ENCODE measurements around the gene TSPYL1.
"Not testable (repeated sequence)": the region's sequence is repeated elsewhere in the genome, so short reads cannot be mapped to it uniquely, and the experiment has no call there.

TSPYL1 gene

DNA sequence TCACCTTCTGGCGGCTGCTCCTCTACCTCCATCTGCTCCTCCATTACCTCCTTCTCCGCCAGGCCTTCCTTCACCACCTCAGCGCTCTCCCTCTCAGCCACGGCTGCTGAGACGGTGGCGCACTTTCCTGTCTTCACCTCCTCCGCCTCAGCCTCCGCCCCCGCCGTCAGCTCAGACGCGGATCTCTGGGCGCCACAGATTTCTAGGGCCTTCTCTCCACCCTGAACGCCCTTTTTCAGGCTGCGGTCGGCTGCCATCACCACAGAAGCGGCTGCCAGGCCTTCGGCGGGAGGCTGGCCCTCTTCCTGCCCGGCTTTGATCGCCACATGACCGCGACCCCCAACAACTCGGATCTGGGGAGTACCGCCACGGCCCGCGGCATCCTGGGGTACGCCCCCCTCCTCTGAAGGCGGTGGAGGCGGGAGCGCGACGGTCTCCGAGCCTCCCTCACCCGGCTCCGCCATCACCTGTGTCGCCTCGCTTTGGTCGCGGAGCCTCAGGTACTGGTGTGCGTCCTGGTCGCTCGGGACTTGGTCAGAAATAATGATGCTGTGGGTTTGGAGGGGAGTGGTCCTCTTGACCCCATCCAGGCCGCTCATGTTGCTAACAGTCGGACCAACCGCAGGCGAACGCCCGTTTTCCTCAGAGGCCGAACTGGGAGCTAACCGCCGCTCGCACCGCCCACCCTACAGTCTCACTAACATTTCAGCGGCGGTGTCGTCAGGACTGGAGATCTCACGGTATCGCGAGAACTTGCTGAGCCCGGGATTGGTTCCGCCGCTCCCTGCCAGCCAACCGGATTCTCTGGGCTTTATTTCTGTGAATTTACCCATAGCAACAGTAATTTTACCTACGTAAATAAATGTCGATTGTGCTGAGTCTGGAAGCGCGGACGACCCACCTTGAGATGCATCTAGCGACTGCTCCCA is at the start of gene TSPYL1:
TSS of gene TSPYL1 (minus strand) at position 699 of the 929 bp plus-strand sequence. CDS start at position 599, 100 bp downstream.
- peak; percentile 93 for DNase-seq (ENCODE audit: extremely low read depth, low read depth)
- TF ChIP-seq, protein P1, sequence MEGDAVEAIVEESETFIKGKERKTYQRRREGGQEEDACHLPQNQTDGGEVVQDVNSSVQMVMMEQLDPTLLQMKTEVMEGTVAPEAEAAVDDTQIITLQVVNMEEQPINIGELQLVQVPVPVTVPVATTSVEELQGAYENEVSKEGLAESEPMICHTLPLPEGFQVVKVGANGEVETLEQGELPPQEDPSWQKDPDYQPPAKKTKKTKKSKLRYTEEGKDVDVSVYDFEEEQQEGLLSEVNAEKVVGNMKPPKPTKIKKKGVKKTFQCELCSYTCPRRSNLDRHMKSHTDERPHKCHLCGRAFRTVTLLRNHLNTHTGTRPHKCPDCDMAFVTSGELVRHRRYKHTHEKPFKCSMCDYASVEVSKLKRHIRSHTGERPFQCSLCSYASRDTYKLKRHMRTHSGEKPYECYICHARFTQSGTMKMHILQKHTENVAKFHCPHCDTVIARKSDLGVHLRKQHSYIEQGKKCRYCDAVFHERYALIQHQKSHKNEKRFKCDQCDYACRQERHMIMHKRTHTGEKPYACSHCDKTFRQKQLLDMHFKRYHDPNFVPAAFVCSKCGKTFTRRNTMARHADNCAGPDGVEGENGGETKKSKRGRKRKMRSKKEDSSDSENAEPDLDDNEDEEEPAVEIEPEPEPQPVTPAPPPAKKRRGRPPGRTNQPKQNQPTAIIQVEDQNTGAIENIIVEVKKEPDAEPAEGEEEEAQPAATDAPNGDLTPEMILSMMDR (IDR thresholded peaks at IDR 0.05; ENCODE audit: low read depth, low read length, missing control alignments), result no peak
- peak within 1 kb of the TSS; percentile 94 for H3K4me3 ChIP-seq (replicated peaks; ENCODE audit: low read depth, low read length)

- H3K4me3 ChIP-seq (replicated peaks; ENCODE audit: low read depth, low read length), result no peak overlapping the region
- no peak for DNase-seq (ENCODE audit: extremely low read depth, low read depth)
- TF ChIP-seq, protein P1 (IDR thresholded peaks at IDR 0.05; ENCODE audit: low read depth, low read length, missing control alignments), result no peak
Measured at GRCh38 chr6:116329156-116329555, 49.4 kb upstream of the TSPYL1 start.

DNA sequence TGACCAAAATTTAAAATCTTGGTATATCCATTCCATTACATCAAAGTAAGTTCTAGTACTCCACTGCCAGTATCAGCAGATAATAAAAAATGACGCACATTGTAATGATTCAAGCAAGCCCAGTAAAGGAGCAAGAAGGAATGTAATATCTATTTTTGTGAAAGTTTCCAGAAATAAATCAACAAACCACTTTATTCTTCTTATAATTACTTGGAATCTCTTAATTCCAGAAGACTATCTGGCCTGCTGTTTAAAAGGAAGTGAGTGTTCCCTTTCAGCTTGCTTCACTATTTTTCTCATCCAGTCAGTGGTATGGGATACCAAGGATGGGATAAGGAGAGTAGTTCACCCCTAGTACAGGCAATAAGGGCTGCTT is 48.8 kb upstream of the TSPYL1 start:
- TF ChIP-seq, protein P1 (IDR thresholded peaks at IDR 0.05; ENCODE audit: low read depth, low read length, missing control alignments), result no peak
- H3K4me3 ChIP-seq (replicated peaks; ENCODE audit: low read depth, low read length), result no peak overlapping the region
- DNase-seq (ENCODE audit: extremely low read depth, low read depth), result no peak

DNA sequence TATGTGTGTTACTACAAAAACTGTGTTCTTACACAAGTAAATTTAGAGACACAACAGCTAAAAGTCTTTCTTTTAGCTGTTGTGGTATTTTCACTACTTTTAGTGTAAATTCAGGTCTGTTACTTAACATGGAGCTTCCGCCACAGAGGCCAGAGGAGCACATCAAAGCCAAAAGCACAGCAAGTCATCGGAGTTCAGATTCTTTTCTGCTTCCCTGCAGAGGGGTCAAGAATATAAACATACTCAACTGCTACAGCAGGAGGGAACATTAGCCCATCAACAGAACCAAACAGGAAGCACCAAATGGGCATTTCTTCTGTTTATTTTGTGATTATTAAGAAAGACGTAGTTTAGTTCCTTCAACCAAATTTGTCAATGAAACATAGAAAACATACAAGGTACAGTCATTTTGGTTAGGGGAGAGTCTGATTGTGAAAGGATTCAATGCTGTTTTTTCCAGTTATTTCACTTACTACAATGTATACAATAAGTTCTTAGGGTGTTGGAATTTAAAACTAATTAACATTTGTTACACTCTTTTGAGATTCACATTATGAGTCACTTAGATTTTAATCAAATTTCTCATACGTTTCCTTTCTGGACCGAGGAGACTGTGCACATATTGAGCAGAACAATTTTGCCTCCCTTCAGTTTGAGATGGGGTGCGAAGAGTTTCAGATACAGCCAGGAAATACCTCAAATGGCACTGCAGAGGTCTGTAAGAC is 48.2 kb upstream of the TSPYL1 start:
- no peak overlapping the region for H3K4me3 ChIP-seq (replicated peaks; ENCODE audit: low read depth, low read length)
- DNase-seq (ENCODE audit: extremely low read depth, low read depth), result no peak
- TF ChIP-seq, protein P1 (IDR thresholded peaks at IDR 0.05; ENCODE audit: low read depth, low read length, missing control alignments), result no peak

- no peak for DNase-seq (ENCODE audit: extremely low read depth, low read depth)
- TF ChIP-seq, protein P1 (IDR thresholded peaks at IDR 0.05; ENCODE audit: low read depth, low read length, missing control alignments), result no peak
- no peak overlapping the region for H3K4me3 ChIP-seq (replicated peaks; ENCODE audit: low read depth, low read length)
Measured at GRCh38 chr6:116326996-116327395, 47.3 kb upstream of the TSPYL1 start.

GRCh38 chr6:116326181-116326671 is 46.5 kb upstream of the TSPYL1 start:
- no peak overlapping the region for H3K4me3 ChIP-seq (replicated peaks; ENCODE audit: low read depth, low read length)
- DNase-seq (ENCODE audit: extremely low read depth, low read depth), result no peak
- TF ChIP-seq, protein P1 (IDR thresholded peaks at IDR 0.05; ENCODE audit: low read depth, low read length, missing control alignments), result no peak

DNA sequence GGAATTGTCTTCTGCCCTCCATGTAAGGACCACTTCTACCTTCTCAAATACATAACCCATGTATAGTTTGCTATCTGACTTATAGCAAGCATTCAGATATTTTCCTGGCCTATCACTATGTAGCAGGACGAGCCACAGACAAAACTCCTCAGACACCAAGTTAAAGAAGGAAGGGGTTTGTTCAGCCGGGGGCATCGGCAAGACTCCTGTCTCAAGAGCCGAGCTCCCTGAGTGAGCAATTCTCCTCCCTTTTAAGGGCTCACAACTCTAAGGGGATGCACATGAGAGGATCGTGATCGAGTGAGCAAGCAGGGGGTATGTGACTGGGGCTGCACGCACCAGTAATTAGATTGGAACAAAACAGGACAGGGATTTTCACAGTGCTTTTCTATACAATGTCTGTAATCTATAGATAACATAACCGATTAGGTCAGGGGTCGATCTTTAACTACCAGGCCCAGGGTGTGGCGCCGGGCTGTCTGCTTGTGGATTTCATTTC is 46.0 kb upstream of the TSPYL1 start:
- H3K4me3 ChIP-seq (replicated peaks; ENCODE audit: low read depth, low read length); DNase-seq (ENCODE audit: extremely low read depth, low read depth): not testable (repeated sequence)

Measured in HFF-Myc (cell line).